ENCODE data around the gene SELENOH. TPM values are rescaled to one million over a fixed set of nuclear protein-coding genes. Genes with fewer than 3 reads are reported as not detected.

SELENOH gene
- total RNA-seq, 1 experiment from 2014 or later: 246 TPM

DNA sequence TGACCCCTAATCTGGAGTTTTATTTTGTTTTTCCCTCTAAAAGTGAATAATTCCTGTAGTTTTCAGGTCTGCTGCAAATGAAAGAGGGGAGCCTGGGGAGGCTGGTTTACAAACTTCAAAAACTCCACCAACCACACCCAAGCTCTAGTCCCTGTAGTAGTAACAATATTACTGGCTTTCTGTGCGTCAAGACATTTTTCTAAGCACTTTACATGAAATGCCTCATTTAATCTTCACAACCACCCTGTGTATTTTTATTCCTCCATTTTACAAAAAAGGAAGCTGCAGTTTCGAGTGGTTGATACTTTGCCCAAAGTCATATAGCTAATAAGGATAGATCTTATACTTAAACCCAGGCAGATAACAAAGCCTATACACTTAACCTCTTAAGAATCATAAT lies 43.8 kb downstream of the SELENOH start:
- no peaks in the 10 kb centered on the region for H3K36me3 ChIP-seq (replicated peaks; ENCODE audit: control insufficient read depth, insufficient read depth, low read length)
- no peak overlapping the region for H3K4me3 ChIP-seq (ENCODE audit: insufficient read depth, low read depth, low read length)
- no peaks in the 10 kb centered on the region for H3K27me3 ChIP-seq (ENCODE audit: control insufficient read depth, insufficient read depth, low read length)
- DNase-seq: no peak

- no peak overlapping the region for H3K4me3 ChIP-seq (ENCODE audit: insufficient read depth, low read depth, low read length)
- H3K27me3 ChIP-seq (ENCODE audit: control insufficient read depth, insufficient read depth, low read length): no peaks in the 10 kb centered on the region
- H3K36me3 ChIP-seq (replicated peaks; ENCODE audit: control insufficient read depth, insufficient read depth, low read length): no peaks in the 10 kb centered on the region; the same call in 1 of the 2 replicates
- DNase-seq: no peak
These were observed 45.1 kb downstream of the SELENOH start for GRCh38 chr11:57786436-57786835.

DNA sequence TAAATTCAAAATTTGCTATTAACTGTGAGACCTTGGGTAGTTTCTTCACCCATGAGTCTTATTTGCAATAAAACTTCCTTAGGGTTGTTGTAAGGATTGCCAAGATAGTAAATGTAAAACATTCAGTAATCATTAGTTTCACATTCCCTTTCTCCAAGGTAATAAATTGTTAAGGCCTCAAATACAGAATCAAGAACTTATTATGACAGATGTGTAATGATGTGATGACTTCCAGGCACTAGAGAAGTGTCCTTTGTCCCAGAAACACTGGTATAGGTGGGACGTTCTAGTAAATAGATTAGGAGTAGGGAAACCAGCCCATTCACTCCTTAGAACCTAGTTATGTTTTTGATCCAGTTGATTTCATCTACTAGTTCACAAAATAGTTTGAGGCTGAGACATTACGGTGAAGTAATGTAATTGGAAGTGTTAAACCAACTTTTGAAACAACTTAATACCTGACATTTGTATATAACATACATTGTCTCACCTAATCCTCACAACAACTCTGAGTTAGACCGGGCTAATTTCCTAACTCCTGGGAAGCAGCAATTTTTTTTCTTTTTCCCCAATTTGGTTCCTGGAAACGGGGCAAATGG lies 45.8 kb downstream of the SELENOH start:
- H3K4me3 ChIP-seq (ENCODE audit: insufficient read depth, low read depth, low read length): no peak overlapping the region
- H3K36me3 ChIP-seq (replicated peaks; ENCODE audit: control insufficient read depth, insufficient read depth, low read length): no peaks in the 10 kb centered on the region; the same call in 1 of the 2 replicates
- H3K27me3 ChIP-seq (ENCODE audit: control insufficient read depth, insufficient read depth, low read length): no peaks in the 10 kb centered on the region
- DNase-seq: no peak

DNA sequence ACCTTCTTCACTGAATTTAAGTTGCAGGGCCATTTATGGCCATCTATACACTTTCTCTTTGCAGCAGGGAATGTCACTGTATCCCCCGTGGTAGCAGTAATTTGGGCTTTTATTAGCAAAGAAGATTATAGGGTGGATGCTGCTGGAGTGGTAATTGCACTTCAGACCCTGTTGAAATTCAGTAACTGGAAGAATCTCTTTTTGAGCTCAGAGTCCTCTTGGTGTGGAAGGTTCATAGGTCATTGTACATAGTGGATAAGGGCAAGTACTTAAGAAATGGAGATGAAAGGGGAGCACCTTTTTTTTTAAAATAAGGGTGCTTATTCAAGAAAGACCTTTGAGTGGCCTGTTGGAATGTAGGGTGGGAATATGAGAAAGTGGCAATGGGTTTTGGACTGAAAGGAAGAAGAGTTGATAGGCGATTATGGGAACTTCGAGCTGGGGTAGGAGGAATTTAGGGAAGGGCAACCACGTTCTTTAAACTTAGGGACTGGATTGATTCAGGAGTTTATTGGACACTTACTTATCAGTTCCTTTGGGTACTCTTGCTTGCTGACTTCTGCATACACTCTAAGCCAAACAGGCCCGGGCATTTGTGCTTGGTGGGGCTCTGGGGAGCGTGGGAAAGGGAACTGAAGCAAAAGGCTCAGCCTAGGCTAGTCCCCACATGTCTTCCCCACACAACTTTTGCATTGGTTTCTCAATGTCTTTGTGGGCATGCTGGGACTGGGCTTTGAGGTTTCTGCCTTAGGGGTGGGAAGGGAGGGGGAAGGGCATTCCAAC lies 46.8 kb downstream of the SELENOH start:
- Histone ChIP-seq H3K4me3 (ENCODE audit: insufficient read depth, low read depth, low read length) (no peak overlapping the region), H3K36me3 (replicated peaks; ENCODE audit: control insufficient read depth, insufficient read depth, low read length) (no peaks in the 10 kb centered on the region; the same call in 1 of the 2 replicates), H3K27me3 (ENCODE audit: control insufficient read depth, insufficient read depth, low read length) (no peaks in the 10 kb centered on the region)
- peak; percentile 72 for DNase-seq

- no peak overlapping the region for H3K4me3 ChIP-seq (ENCODE audit: insufficient read depth, low read depth, low read length)
- no peak for DNase-seq
- no peaks in the 10 kb centered on the region for H3K27me3 ChIP-seq (ENCODE audit: control insufficient read depth, insufficient read depth, low read length)
- no peaks in the 10 kb centered on the region; the same call in 1 of the 2 replicates for H3K36me3 ChIP-seq (replicated peaks; ENCODE audit: control insufficient read depth, insufficient read depth, low read length)
These were observed 47.4 kb downstream of the SELENOH start for GRCh38 chr11:57788703-57789088.

DNA sequence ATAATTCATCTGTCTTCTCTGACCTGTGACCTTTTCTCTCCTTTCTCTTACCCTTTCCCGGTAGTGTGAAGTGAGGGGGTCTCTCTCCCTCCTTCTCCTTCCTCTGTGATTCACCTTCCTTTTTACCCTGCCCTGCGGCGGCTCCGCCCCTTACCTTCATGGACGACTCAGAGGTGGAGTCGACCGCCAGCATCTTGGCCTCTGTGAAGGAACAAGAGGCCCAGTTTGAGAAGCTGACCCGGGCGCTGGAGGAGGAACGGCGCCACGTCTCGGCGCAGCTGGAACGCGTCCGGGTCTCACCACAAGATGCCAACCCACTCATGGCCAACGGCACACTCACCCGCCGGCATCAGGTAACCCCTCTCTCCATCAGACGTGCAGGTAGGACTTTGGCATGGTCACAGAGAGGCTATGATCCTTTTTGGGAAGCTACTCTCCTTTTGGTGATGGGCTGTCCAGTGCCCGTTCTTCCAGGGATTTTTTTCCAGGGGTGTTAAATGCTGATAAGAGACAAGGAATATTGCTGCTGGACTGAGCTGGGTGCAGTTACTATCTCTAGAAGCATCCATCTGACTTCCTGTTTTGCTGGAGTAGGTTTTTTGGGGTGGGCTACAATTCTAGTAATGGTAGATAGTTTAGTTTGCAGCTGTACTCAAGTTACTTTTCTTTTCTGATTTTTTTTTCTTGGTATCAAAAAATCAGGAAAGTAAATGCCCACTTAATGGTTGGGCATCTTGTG lies 50.2 kb downstream of the SELENOH start:
- peak; percentile 30 for DNase-seq
- H3K27me3 ChIP-seq (ENCODE audit: control insufficient read depth, insufficient read depth, low read length): no peaks in the 10 kb centered on the region
- H3K4me3 ChIP-seq (ENCODE audit: insufficient read depth, low read depth, low read length): no peak overlapping the region
- peaks cover 7% of the 10 kb centered on the region for H3K36me3 ChIP-seq (replicated peaks; ENCODE audit: control insufficient read depth, insufficient read depth, low read length)

DNA sequence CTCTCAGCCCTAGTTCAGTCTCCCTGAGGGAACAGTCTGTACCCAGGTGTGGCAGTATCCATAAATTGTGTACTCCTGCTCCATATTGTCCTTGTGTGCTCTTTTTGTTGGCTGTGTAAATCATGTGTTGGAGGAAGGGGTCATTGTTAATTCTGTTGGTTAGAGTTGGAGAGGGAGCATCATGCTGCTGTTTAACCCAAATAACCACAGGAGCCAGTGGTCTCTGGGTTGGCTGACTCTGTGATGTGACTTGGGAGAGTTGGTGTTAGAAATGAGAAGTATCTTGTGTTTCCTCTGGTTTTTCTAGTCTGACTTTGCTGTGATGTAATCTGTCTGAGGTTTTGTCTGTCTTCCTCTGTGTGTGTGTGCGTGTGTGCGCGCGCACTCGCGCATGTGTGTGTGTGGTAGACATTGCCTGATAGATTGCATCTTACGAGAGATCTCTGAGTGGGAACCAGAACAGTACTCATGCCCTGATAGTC lies 50.8 kb downstream of the SELENOH start:
- no peaks in the 10 kb centered on the region for H3K27me3 ChIP-seq (ENCODE audit: control insufficient read depth, insufficient read depth, low read length)
- H3K4me3 ChIP-seq (ENCODE audit: insufficient read depth, low read depth, low read length): no peak overlapping the region
- peaks cover 12% of the 10 kb centered on the region for H3K36me3 ChIP-seq (replicated peaks; ENCODE audit: control insufficient read depth, insufficient read depth, low read length)
- no peak for DNase-seq

DNA sequence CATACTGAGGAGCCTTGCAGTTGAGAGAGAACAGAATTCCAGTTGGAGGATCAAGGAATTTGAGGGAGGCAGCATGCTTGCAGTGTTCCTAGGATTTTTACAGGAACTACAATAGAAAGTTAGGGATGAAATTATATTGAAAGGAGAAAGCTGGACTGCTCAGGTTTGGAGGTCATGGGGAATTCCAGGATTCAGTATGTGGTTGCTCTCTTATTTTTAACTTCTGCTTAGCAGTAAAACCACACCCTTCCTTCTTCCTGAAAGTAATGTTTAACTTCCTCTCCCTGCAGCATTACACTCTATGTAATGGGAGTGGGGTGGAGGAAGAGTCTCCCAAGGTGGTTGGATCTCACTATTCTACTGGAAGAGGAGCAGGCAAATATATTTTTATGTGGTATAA lies 51.6 kb downstream of the SELENOH start:
- no peaks in the 10 kb centered on the region for H3K27me3 ChIP-seq (ENCODE audit: control insufficient read depth, insufficient read depth, low read length)
- no peak for DNase-seq
- H3K4me3 ChIP-seq (ENCODE audit: insufficient read depth, low read depth, low read length): no peak overlapping the region
- peaks cover 12% of the 10 kb centered on the region for H3K36me3 ChIP-seq (replicated peaks; ENCODE audit: control insufficient read depth, insufficient read depth, low read length)

Other genes starting within 250 kb of the SELENOH start
- gene SLC43A1, start 225.8 kb upstream of the SELENOH start, total RNA-seq (2014; rRNA removed; shearing (Covaris generic)): 30.7 and 33.1 TPM in 2 replicates
- 58.6 and 73.3 TPM in 2 replicates for gene TIMM10, start 210.7 kb upstream of the SELENOH start, total RNA-seq (2014; rRNA removed; shearing (Covaris generic))
- not detected in 2 replicates for gene SMTNL1, start 203.9 kb upstream of the SELENOH start, total RNA-seq (2014; rRNA removed; shearing (Covaris generic))
- 9.5 and 17.6 TPM in 2 replicates for gene UBE2L6, start 173.8 kb upstream of the SELENOH start, total RNA-seq (2014; rRNA removed; shearing (Covaris generic))
- gene SERPING1, start 143.8 kb upstream of the SELENOH start, total RNA-seq (2014; rRNA removed; shearing (Covaris generic)): 30.3 and 34.6 TPM in 2 replicates
- not detected in 2 replicates for gene YPEL4, start 91.6 kb upstream of the SELENOH start, total RNA-seq (2014; rRNA removed; shearing (Covaris generic))
- gene CLP1, start 83.7 kb upstream of the SELENOH start, total RNA-seq (2014; rRNA removed; shearing (Covaris generic)): 26.4 and 33.4 TPM in 2 replicates
- gene ZDHHC5, start 73.4 kb upstream of the SELENOH start, total RNA-seq (2014; rRNA removed; shearing (Covaris generic)): 26.7 and 28.6 TPM in 2 replicates
- gene MED19, start 29.3 kb upstream of the SELENOH start, total RNA-seq (2014; rRNA removed; shearing (Covaris generic)): 17.9 and 19.1 TPM in 2 replicates
- 75.3 and 93.9 TPM in 2 replicates for gene TMX2, start 28.9 kb upstream of the SELENOH start, total RNA-seq (2014; rRNA removed; shearing (Covaris generic))
- gene BTBD18, start 10.3 kb downstream of the SELENOH start, total RNA-seq (2014; rRNA removed; shearing (Covaris generic)): not detected in 2 replicates
- 108 and 118 TPM in 2 replicates for gene CTNND1, start 20.3 kb downstream of the SELENOH start, total RNA-seq (2014; rRNA removed; shearing (Covaris generic))

Data from H7 (cell line).